ENCODE results near the gene TMCC1. TPM values are rescaled to one million over a fixed set of nuclear protein-coding genes. Genes with fewer than 3 reads are reported as not detected.

Gene TMCC1
- total and polyA plus RNA-seq, 2 donors = 12.2 to 24.5 TPM

GRCh38 chr3:129606636-129607390 lies 286.7 kb downstream of the TMCC1 start, which contains the start of gene PLXND1:
Gene PLXND1, minus strand, starts transcription at chr3:129606676. Its CDS starts 37 bp downstream, at chr3:129606639.
- H3K27me3 ChIP-seq (ENCODE audit: control insufficient read depth in 2 of 2, insufficient read depth in 1 of 2, low read length in 1 of 2) = peaks cover 0 to 35% of the 10 kb centered on the region in 2 donors
- H3K36me3 ChIP-seq (ENCODE audit: control insufficient read depth in 2 of 2, insufficient read depth in 2 of 2, low read length in 1 of 2) = peaks cover 5 to 6% of the 10 kb centered on the region in 2 donors
- H3K4me3 ChIP-seq (ENCODE audit: low read length in 2 of 2) = peak within 1 kb of the TSS; percentile 59 to 86
- peak in 3 of 9 donors; percentile 54 to 67 (median 61) for DNase-seq (ENCODE audit: low read depth in 6 of 9, low spot score in 9 of 9)
- peaks cover 34 to 57% of the 10 kb centered on the region in 2 donors for H3K4me1 ChIP-seq (ENCODE audit: control insufficient read depth in 2 of 2, insufficient read depth in 2 of 2, low read length in 2 of 2)
- H3K27ac ChIP-seq (ENCODE audit: low read depth in 1 of 2, low read length in 1 of 2) = peak within 1 kb of the TSS; percentile 76 to 80
- peaks cover 0 to 4% of the 10 kb centered on the region in 2 donors for H3K9me3 ChIP-seq (ENCODE audit: control insufficient read depth in 2 of 2, insufficient read depth in 1 of 2, low read length in 1 of 2)
- WGBS = 2% methylated on average over 96 of the region's 96 CpGs

GRCh38 chr3:129605922-129606635 lies 287.4 kb downstream of the TMCC1 start:
- peak in 1 of 9 donors; percentile 63 for DNase-seq (ENCODE audit: low read depth in 6 of 9, low spot score in 9 of 9)
- H3K4me1 ChIP-seq (ENCODE audit: control insufficient read depth in 2 of 2, insufficient read depth in 2 of 2, low read length in 2 of 2) = peaks cover 34 to 63% of the 10 kb centered on the region in 2 donors
- peak overlapping the region; percentile 59 to 86 for H3K4me3 ChIP-seq (ENCODE audit: low read length in 2 of 2)
- peaks cover 0 to 4% of the 10 kb centered on the region in 2 donors for H3K9me3 ChIP-seq (ENCODE audit: control insufficient read depth in 2 of 2, insufficient read depth in 1 of 2, low read length in 1 of 2)
- H3K36me3 ChIP-seq (ENCODE audit: control insufficient read depth in 2 of 2, insufficient read depth in 2 of 2, low read length in 1 of 2) = peaks cover 6 to 8% of the 10 kb centered on the region in 2 donors
- peaks cover 0 to 35% of the 10 kb centered on the region in 2 donors for H3K27me3 ChIP-seq (ENCODE audit: control insufficient read depth in 2 of 2, insufficient read depth in 1 of 2, low read length in 1 of 2)
- peak overlapping the region; percentile 23 to 80 for H3K27ac ChIP-seq (ENCODE audit: low read depth in 1 of 2, low read length in 1 of 2)
- under 1% methylated on average over 98 of the region's 98 CpGs for WGBS

- peaks cover 6 to 8% of the 10 kb centered on the region in 2 donors for H3K36me3 ChIP-seq (ENCODE audit: control insufficient read depth in 2 of 2, insufficient read depth in 2 of 2, low read length in 1 of 2)
- H3K27ac ChIP-seq (ENCODE audit: low read depth in 1 of 2, low read length in 1 of 2) = peak overlapping the region; percentile 23 to 36
- peaks cover 0 to 35% of the 10 kb centered on the region in 2 donors for H3K27me3 ChIP-seq (ENCODE audit: control insufficient read depth in 2 of 2, insufficient read depth in 1 of 2, low read length in 1 of 2)
- DNase-seq (ENCODE audit: low read depth in 6 of 9, low spot score in 9 of 9) = peak in 3 of 9 donors; percentile 67 to 83 (median 69)
- H3K4me1 ChIP-seq (ENCODE audit: control insufficient read depth in 2 of 2, insufficient read depth in 2 of 2, low read length in 2 of 2) = peaks cover 39 to 69% of the 10 kb centered on the region in 2 donors
- H3K9me3 ChIP-seq (ENCODE audit: control insufficient read depth in 2 of 2, insufficient read depth in 1 of 2, low read length in 1 of 2) = peaks cover 0 to 4% of the 10 kb centered on the region in 2 donors
- under 1% methylated on average over 98 of the region's 98 CpGs for WGBS
- peak overlapping the region; percentile 59 to 86 for H3K4me3 ChIP-seq (ENCODE audit: low read length in 2 of 2)
These were observed 288.1 kb downstream of the TMCC1 start for GRCh38 chr3:129605203-129605921.

- Histone ChIP-seq H3K36me3 (ENCODE audit: control insufficient read depth in 2 of 2, insufficient read depth in 2 of 2, low read length in 1 of 2) (peaks cover 6 to 8% of the 10 kb centered on the region in 2 donors), H3K27ac (ENCODE audit: low read depth in 1 of 2, low read length in 1 of 2) (no peak overlapping the region), H3K4me1 (ENCODE audit: control insufficient read depth in 2 of 2, insufficient read depth in 2 of 2, low read length in 2 of 2) (peaks cover 44 to 75% of the 10 kb centered on the region in 2 donors), H3K4me3 (ENCODE audit: low read length in 2 of 2) (peak overlapping the region; percentile 59 to 86), H3K9me3 (ENCODE audit: control insufficient read depth in 2 of 2, insufficient read depth in 1 of 2, low read length in 1 of 2) (peaks cover 0 to 4% of the 10 kb centered on the region in 2 donors), H3K27me3 (ENCODE audit: control insufficient read depth in 2 of 2, insufficient read depth in 1 of 2, low read length in 1 of 2) (peaks cover 0 to 35% of the 10 kb centered on the region in 2 donors)
- DNase-seq (ENCODE audit: low read depth in 6 of 9, low spot score in 9 of 9) = peak in 1 of 9 donors; percentile 45
- WGBS = 40% methylated on average over 12 of the region's 12 CpGs
These were observed 288.7 kb downstream of the TMCC1 start for GRCh38 chr3:129604767-129605166.

GRCh38 chr3:129603991-129604749 lies 289.3 kb downstream of the TMCC1 start:
- peaks cover 6 to 8% of the 10 kb centered on the region in 2 donors for H3K36me3 ChIP-seq (ENCODE audit: control insufficient read depth in 2 of 2, insufficient read depth in 2 of 2, low read length in 1 of 2)
- peaks cover 0 to 4% of the 10 kb centered on the region in 2 donors for H3K9me3 ChIP-seq (ENCODE audit: control insufficient read depth in 2 of 2, insufficient read depth in 1 of 2, low read length in 1 of 2)
- no peak for DNase-seq (ENCODE audit: low read depth in 6 of 9, low spot score in 9 of 9)
- peaks cover 49 to 81% of the 10 kb centered on the region in 2 donors for H3K4me1 ChIP-seq (ENCODE audit: control insufficient read depth in 2 of 2, insufficient read depth in 2 of 2, low read length in 2 of 2)
- 74% methylated on average over 8 of the region's 8 CpGs for WGBS
- peak overlapping the region; percentile 59 to 86 for H3K4me3 ChIP-seq (ENCODE audit: low read length in 2 of 2)
- H3K27me3 ChIP-seq (ENCODE audit: control insufficient read depth in 2 of 2, insufficient read depth in 1 of 2, low read length in 1 of 2) = peaks cover 0 to 35% of the 10 kb centered on the region in 2 donors
- H3K27ac ChIP-seq (ENCODE audit: low read depth in 1 of 2, low read length in 1 of 2) = peak overlapping the region; percentile 13 to 46

GRCh38 chr3:129603561-129603942 lies 290.0 kb downstream of the TMCC1 start:
- Histone ChIP-seq H3K27me3 (ENCODE audit: control insufficient read depth in 2 of 2, insufficient read depth in 1 of 2, low read length in 1 of 2) (peaks cover 0 to 35% of the 10 kb centered on the region in 2 donors), H3K9me3 (ENCODE audit: control insufficient read depth in 2 of 2, insufficient read depth in 1 of 2, low read length in 1 of 2) (peaks cover 0 to 4% of the 10 kb centered on the region in 2 donors), H3K27ac (ENCODE audit: low read depth in 1 of 2, low read length in 1 of 2) (no peak overlapping the region), H3K4me3 (ENCODE audit: low read length in 2 of 2) (peak overlapping the region; percentile 59 to 86), H3K4me1 (ENCODE audit: control insufficient read depth in 2 of 2, insufficient read depth in 2 of 2, low read length in 2 of 2) (peaks cover 51 to 81% of the 10 kb centered on the region in 2 donors), H3K36me3 (ENCODE audit: control insufficient read depth in 2 of 2, insufficient read depth in 2 of 2, low read length in 1 of 2) (peaks cover 6 to 8% of the 10 kb centered on the region in 2 donors)
- DNase-seq (ENCODE audit: low read depth in 6 of 9, low spot score in 9 of 9) = no peak
- WGBS = 92% methylated on average over 7 of the region's 7 CpGs

GRCh38 chr3:129602730-129603560 lies 290.6 kb downstream of the TMCC1 start:
- H3K9me3 ChIP-seq (ENCODE audit: control insufficient read depth in 2 of 2, insufficient read depth in 1 of 2, low read length in 1 of 2) = peaks cover 0 to 4% of the 10 kb centered on the region in 2 donors
- H3K4me3 ChIP-seq (ENCODE audit: low read length in 2 of 2) = peak overlapping the region; percentile 59 to 86
- peaks cover 47 to 81% of the 10 kb centered on the region in 2 donors for H3K4me1 ChIP-seq (ENCODE audit: control insufficient read depth in 2 of 2, insufficient read depth in 2 of 2, low read length in 2 of 2)
- H3K27ac ChIP-seq (ENCODE audit: low read depth in 1 of 2, low read length in 1 of 2) = no peak overlapping the region
- no peak for DNase-seq (ENCODE audit: low read depth in 6 of 9, low spot score in 9 of 9)
- H3K27me3 ChIP-seq (ENCODE audit: control insufficient read depth in 2 of 2, insufficient read depth in 1 of 2, low read length in 1 of 2) = peaks cover 0 to 31% of the 10 kb centered on the region in 2 donors
- 93% methylated on average over 15 of the region's 15 CpGs for WGBS
- peaks cover 6 to 8% of the 10 kb centered on the region in 2 donors for H3K36me3 ChIP-seq (ENCODE audit: control insufficient read depth in 2 of 2, insufficient read depth in 2 of 2, low read length in 1 of 2)
